BLaER1 (cell line): ENCODE measurements around the gene HSD17B13.
"Not testable (repeated sequence)": the region's sequence is repeated elsewhere in the genome, so short reads cannot be mapped to it uniquely, and the experiment has no call there.

Experiments used
- H3K27ac ChIP-seq: shearing (Covaris generic); formaldehyde crosslinking; 2 replicates; pipeline ENCODE4 v1.8.1; 2022
- H3K27me3 ChIP-seq: shearing (Covaris generic); formaldehyde crosslinking; 2 replicates; pipeline ENCODE4 v1.8.1; 2022
- H3K36me3 ChIP-seq: shearing (Covaris generic); formaldehyde crosslinking; 2 replicates; pipeline ENCODE4 v1.8.1; 2022
- H3K4me1 ChIP-seq: shearing (Covaris generic); formaldehyde crosslinking; 2 replicates; pipeline ENCODE4 v1.8.1; 2022
- H3K4me2 ChIP-seq: shearing (Covaris generic); formaldehyde crosslinking; 2 replicates; pipeline ENCODE4 v1.8.1; 2022
- H3K4me3 ChIP-seq: shearing (Covaris generic); formaldehyde crosslinking; 2 replicates; pipeline ENCODE4 v1.8.1; 2022
- H3K9ac ChIP-seq: shearing (Covaris generic); formaldehyde crosslinking; 2 replicates; pipeline ENCODE4 v1.8.1; 2022
- H3K9me3 ChIP-seq: shearing (Covaris generic); formaldehyde crosslinking; 2 replicates; pipeline ENCODE4 v1.8.1; 2022
- H4K20me1 ChIP-seq: shearing (Covaris generic); formaldehyde crosslinking; 2 replicates; pipeline ENCODE4 v1.8.1; 2022
- Cebpa-rat ChIP-seq: shearing (Covaris generic); IDR thresholded peaks from 2 replicates; pipeline ENCODE4 v1.8.1; 2022

Gene HSD17B13

DNA sequence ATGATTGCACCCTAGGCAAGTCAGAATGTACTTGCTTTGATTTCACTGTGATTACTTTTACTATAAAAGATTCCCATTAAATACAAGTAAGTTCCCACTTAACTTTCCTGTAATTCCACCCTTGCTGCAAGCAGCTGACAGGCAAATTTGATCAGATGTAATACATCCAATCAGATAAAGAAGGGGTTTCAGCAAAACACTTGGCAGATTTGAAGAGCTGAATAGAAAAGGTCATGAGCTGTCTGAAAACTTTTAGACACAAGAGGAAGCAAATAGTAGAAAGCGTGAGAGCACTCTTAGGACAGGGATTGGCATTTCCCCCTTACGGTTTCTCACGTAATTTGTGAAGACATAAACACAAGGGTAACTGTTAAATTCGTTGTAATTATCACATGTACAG is 22.8 kb downstream of the HSD17B13 start:
- no peak for TF ChIP-seq Cebpa-rat
- Histone ChIP-seq H3K9me3 (0 out of 2 replicates have a peak, but pooled peaks cover 6% of the 10 kb centered on the region), H3K27me3 (no peaks in the 10 kb centered on the region), H3K4me3 (no peak overlapping the region), H3K4me1 (no peaks in the 10 kb centered on the region), H3K36me3 (no peaks in the 10 kb centered on the region), H4K20me1 (no peaks in the 10 kb centered on the region), H3K9ac (no peak overlapping the region), H3K4me2 (no peak overlapping the region), H3K27ac (no peak overlapping the region)

DNA sequence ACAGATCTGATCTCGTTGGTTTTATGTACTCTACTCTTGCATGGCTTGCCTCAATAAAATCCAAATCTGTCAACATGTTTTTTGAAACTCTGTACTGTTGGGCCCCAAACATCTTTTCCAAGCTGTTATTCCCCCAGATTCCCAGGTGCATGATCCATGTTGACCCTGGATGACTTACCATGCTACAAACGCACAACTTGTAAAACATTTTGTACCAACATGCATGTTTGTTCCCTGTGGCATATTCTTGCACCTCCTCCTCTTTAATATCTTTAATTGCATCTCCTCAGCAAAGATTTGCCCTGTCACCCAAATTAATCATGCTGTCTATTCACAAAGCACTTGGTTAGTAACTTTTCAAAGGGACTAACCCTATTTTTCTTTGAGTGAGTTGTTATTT is 24.3 kb downstream of the HSD17B13 start:
- H3K36me3 ChIP-seq, result no peaks in the 10 kb centered on the region
- H4K20me1 ChIP-seq, result no peaks in the 10 kb centered on the region
- H3K9ac ChIP-seq, result no peak overlapping the region
- no peaks in the 10 kb centered on the region for H3K27me3 ChIP-seq
- H3K4me1 ChIP-seq, result no peaks in the 10 kb centered on the region
- no peak overlapping the region for H3K27ac ChIP-seq
- no peak overlapping the region for H3K4me3 ChIP-seq
- H3K4me2 ChIP-seq, result no peak overlapping the region
- H3K9me3 ChIP-seq, result peaks cover 13% of the 10 kb centered on the region
- no peak for TF ChIP-seq Cebpa-rat

DNA sequence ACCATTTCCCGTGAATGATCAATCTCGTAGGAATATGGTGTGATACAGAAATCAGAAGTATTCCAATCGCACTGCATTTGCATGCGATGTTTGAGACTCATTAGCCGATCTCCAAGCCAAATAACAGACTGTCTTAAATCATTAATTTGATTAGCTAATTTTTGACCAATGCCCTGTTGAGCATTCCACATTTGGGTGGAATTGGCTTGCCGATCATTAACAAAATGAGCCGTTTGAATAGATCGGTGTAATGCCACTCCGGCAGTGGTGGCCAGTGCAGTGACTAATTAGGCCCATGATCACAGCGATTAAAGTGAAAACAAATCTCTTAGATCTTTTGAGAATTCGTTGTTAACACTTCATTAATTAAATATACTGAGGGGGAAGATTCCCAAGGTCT is 27.8 kb downstream of the HSD17B13 start:
- H3K4me3 ChIP-seq, H3K27me3 ChIP-seq, H3K4me2 ChIP-seq, H3K4me1 ChIP-seq, H3K9ac ChIP-seq, H3K36me3 ChIP-seq, H3K27ac ChIP-seq, H4K20me1 ChIP-seq: not testable (repeated sequence)
- peaks cover 19% of the 10 kb centered on the region for H3K9me3 ChIP-seq

DNA sequence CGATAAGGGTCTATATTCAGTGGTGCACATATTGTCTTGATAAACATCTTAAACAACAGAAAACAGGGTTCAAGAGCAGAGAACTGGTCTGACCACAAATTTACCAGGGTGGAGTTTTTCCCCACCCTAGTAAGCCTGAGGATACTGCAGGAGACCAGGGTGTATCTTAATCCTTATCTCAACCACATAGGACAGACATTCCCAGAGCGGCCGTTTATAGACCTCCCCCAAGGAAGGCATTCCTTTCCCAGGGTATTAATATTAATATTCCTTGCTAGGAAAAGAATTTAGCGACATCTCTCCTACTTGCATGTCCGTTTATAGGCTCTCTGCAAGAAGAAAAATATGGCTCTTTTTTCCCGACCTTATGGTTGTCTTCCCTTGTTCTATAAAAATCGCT is 28.8 kb downstream of the HSD17B13 start:
- not testable (repeated sequence) for H4K20me1 ChIP-seq, H3K27me3 ChIP-seq, H3K36me3 ChIP-seq, H3K4me2 ChIP-seq, H3K4me3 ChIP-seq, H3K4me1 ChIP-seq, H3K9ac ChIP-seq, H3K27ac ChIP-seq
- H3K9me3 ChIP-seq, result peaks cover 19% of the 10 kb centered on the region

DNA sequence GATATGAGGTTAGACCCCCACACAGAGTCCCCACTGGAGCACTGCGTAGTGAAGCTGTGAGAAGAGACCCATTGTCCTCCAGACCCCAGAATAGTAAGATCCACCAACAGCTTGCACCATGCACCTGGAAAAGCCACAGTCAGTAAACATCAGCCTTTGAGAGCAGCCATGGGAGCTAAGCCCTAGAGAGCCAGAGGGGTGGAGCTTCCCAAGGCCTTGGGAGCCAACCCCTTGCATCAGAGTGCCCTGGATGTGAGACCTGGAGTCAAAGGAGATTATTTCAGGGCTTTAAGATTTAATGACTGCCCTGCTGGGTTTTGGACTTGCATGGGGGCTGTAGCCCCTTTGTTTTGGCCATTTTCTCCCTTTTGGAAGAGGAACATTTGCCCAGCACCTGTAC is 35.7 kb downstream of the HSD17B13 start:
- Histone ChIP-seq H4K20me1 (no peaks in the 10 kb centered on the region), H3K27ac (no peak overlapping the region), H3K27me3 (no peaks in the 10 kb centered on the region), H3K36me3 (no peaks in the 10 kb centered on the region), H3K9me3 (peaks cover 40% of the 10 kb centered on the region), H3K9ac (no peak overlapping the region), H3K4me1 (no peaks in the 10 kb centered on the region), H3K4me3 (no peak overlapping the region; the same call in 1 of the 2 replicates), H3K4me2 (no peak overlapping the region)
- TF ChIP-seq Cebpa-rat, result no peak

DNA sequence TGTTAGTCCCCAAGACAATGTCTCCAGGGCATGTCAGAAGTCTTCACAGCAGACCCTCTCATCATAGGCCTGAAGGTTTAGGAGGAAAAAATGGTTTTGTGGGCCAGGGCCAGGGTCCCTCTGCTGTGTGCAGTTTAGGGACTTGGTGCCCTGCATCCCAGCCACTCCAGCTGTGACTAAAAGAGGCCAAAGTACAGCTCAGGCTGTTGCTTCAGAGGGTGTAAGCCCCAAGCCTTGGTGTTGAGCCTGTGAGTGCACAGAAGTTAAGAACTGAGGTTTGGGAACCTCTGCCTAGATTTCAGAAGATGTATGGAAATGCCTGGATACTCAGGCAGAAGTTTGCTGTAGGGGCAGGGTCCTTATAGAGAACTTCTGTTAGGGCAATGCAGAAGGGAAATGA is 38.4 kb downstream of the HSD17B13 start:
- H3K4me2 ChIP-seq, H3K4me1 ChIP-seq, H3K4me3 ChIP-seq, H3K9ac ChIP-seq, H3K36me3 ChIP-seq, H4K20me1 ChIP-seq, H3K27ac ChIP-seq, H3K27me3 ChIP-seq: not testable (repeated sequence)
- H3K9me3 ChIP-seq, result peaks cover 40% of the 10 kb centered on the region

- Histone ChIP-seq H3K9ac (no peak overlapping the region), H3K36me3 (no peaks in the 10 kb centered on the region), H3K4me3 (no peak overlapping the region), H3K9me3 (peaks cover 40% of the 10 kb centered on the region), H4K20me1 (no peaks in the 10 kb centered on the region), H3K4me1 (no peaks in the 10 kb centered on the region), H3K27ac (no peak overlapping the region), H3K27me3 (no peaks in the 10 kb centered on the region), H3K4me2 (no peak overlapping the region)
- no peak for TF ChIP-seq Cebpa-rat
Measured at GRCh38 chr4:87283151-87283550, 39.5 kb downstream of the HSD17B13 start.

DNA sequence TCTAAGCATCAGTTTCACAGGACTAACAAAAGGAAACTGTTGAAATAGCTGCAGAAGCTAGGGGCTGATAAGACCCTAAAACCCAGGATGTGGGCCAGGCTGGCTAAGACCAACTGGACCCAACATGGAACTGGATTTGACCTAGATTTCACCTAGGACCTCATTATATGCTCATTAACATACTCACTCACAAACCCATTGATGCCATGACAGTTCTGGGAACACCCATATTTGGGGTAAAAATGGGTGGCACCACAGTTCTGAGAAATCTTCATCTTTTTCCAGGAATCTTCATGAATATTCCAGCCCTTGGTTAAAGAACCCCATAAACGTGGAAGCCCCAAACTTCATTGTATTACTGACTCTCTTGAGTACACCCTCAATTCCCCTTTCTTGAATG is 41.1 kb downstream of the HSD17B13 start:
- no peaks in the 10 kb centered on the region for H3K4me1 ChIP-seq
- no peaks in the 10 kb centered on the region for H4K20me1 ChIP-seq
- no peak overlapping the region for H3K4me2 ChIP-seq
- peaks cover 29% of the 10 kb centered on the region for H3K9me3 ChIP-seq
- no peak for TF ChIP-seq Cebpa-rat
- no peak overlapping the region for H3K9ac ChIP-seq
- no peaks in the 10 kb centered on the region for H3K36me3 ChIP-seq
- no peak overlapping the region for H3K27ac ChIP-seq
- H3K27me3 ChIP-seq, result no peaks in the 10 kb centered on the region
- H3K4me3 ChIP-seq, result no peak overlapping the region

GRCh38 chr4:87278335-87278794 is 44.3 kb downstream of the HSD17B13 start:
- no peak overlapping the region for H3K27ac ChIP-seq
- H3K9ac ChIP-seq, result no peak overlapping the region
- no peak for TF ChIP-seq Cebpa-rat
- H3K4me3 ChIP-seq, result no peak overlapping the region
- no peak overlapping the region for H3K4me2 ChIP-seq
- no peaks in the 10 kb centered on the region for H4K20me1 ChIP-seq
- no peaks in the 10 kb centered on the region for H3K4me1 ChIP-seq
- H3K36me3 ChIP-seq, result no peaks in the 10 kb centered on the region
- no peaks in the 10 kb centered on the region for H3K9me3 ChIP-seq
- H3K27me3 ChIP-seq, result no peaks in the 10 kb centered on the region

DNA sequence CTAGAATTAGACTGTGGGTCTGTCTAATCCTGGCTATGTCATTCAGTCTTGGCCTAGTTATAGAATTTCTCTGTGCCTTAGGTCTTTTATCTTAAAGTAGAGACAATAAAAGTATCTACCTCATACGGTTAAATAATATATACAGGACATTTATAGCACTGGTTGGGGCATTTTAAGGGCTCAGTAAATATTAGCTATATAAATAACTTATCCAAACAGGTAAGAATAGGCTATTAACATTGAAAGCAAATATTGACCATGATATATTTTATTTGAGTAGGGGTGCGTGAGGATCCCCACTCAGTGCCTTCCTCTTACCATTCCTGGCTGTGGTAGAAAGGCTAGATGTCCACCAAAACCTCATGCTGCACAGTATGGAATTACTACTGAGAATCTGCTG is 47.4 kb downstream of the HSD17B13 start:
- H3K27ac ChIP-seq, result no peak overlapping the region
- H3K36me3 ChIP-seq, result no peaks in the 10 kb centered on the region
- no peaks in the 10 kb centered on the region for H4K20me1 ChIP-seq
- no peak overlapping the region for H3K4me3 ChIP-seq
- no peak overlapping the region for H3K4me2 ChIP-seq
- no peaks in the 10 kb centered on the region for H3K4me1 ChIP-seq
- TF ChIP-seq Cebpa-rat, result no peak
- no peaks in the 10 kb centered on the region for H3K27me3 ChIP-seq
- H3K9ac ChIP-seq, result no peak overlapping the region
- no peaks in the 10 kb centered on the region for H3K9me3 ChIP-seq

DNA sequence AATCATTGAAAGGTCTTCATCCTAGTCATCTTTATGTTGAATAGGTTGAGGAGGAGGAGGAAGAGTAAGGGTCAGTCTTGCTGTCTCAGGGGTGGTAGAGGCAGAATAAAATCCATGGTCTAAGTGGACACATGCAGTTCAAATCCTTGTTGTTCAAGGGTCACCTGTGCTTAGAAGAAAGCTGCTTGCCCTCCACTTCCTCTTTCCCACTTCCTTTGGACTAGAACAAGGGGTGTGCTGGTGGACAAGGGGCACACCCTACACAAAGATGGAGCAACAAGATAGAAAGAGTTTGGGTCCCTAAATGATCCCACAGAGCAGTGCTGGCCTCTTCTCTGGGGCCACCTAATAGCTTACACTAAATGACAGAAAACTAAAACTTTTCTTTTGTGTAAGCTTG is 47.9 kb downstream of the HSD17B13 start:
- H3K4me3 ChIP-seq, result no peak overlapping the region
- H3K27ac ChIP-seq, result no peak overlapping the region
- H3K9me3 ChIP-seq, result no peaks in the 10 kb centered on the region
- no peaks in the 10 kb centered on the region for H3K36me3 ChIP-seq
- no peaks in the 10 kb centered on the region for H4K20me1 ChIP-seq
- no peaks in the 10 kb centered on the region for H3K27me3 ChIP-seq
- H3K4me2 ChIP-seq, result no peak overlapping the region
- no peaks in the 10 kb centered on the region for H3K4me1 ChIP-seq
- TF ChIP-seq Cebpa-rat, result no peak
- no peak overlapping the region for H3K9ac ChIP-seq
